HG02938 (cell line): Measurements from ENCODE around the gene ABCA9.
"Not testable (repeated sequence)": the region's sequence is repeated elsewhere in the genome, so short reads cannot be mapped to it uniquely, and the experiment has no call there.

Experiments used
- ATAC-seq: cut with Tn5 transposase; IDR thresholded peaks from one replicate; pipeline ENCODE4 v1.9.1; 2021; ENCODE audit warnings: mild to moderate bottlenecking, moderate library complexity; ENCODE audit not compliant: unreplicated experiment

Gene ABCA9

DNA sequence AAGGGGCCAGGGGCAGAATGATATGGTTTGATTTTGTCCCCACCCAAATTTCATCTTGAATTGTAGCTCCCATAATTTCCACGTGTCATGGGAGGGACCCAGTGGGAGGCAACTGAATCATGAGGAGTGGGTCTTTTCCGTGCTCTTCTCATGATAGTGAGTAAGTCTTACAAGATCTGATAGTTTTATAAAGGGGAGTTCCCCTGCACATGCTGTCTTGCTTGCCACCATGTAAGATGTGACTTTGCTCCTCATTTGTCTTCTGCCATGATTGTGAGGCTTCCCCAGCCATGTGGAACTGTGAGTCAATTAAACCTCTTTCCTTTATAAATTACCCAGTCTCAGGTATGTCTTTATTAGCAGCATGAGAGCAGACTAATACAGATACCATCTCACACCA is 101.6 kb downstream of the ABCA9 start:
- ATAC-seq = not testable (repeated sequence)

DNA sequence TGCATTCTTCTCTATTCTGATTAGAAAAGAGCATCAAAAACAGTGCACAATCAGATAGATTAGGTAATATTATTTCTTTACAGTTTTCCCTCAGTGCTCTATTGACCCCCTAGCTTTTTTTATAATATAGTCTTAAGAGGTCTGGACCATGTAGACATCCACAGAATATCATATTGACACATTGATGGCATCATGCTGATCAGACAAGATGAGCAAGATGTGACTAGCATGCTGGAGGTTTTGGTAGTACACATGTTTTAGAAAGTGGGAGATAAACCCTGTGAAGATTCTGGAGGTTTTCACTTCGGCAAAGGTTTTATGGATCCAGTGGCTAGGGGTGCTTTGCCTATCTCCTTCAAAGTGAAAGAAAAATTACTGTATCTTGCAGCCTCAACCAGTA is 102.8 kb downstream of the ABCA9 start:
- no peak for ATAC-seq

DNA sequence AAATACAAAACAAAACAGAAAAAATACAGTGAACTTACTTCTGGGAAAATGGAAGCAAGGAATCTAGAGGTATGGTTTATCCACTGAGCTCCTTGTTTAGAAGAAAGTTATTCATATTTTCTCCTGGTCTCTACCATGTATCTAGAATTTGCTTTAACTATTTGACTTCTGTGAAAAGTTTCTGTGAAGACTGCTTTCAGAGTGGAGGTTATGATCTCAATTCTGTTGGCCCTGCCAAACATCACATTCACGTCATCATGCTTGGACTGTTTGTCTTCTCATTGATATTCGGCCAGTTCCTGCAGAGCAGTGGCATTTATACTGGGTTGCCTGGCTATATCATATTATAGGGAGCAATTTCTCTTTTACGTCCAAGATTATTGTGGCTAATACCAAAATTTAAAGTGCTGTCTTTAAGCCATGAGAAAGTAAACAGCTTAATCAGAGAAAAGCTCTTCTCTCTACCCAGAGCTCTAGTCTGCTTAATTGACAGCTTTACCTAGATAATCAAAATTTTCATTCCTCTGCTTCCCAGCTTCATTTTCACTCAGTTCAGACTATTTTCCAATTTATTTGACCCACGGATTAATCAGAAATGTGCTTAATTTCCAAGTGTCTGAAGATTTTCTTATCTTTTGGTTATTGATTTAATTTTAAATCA is 105.4 kb downstream of the ABCA9 start, which contains the start of gene ABCA8:
Gene ABCA8 (minus strand): TSS at position 212 of the 661 bp plus-strand sequence. CDS start 13,358 bp downstream, outside the sequence.
- no peak for ATAC-seq

DNA sequence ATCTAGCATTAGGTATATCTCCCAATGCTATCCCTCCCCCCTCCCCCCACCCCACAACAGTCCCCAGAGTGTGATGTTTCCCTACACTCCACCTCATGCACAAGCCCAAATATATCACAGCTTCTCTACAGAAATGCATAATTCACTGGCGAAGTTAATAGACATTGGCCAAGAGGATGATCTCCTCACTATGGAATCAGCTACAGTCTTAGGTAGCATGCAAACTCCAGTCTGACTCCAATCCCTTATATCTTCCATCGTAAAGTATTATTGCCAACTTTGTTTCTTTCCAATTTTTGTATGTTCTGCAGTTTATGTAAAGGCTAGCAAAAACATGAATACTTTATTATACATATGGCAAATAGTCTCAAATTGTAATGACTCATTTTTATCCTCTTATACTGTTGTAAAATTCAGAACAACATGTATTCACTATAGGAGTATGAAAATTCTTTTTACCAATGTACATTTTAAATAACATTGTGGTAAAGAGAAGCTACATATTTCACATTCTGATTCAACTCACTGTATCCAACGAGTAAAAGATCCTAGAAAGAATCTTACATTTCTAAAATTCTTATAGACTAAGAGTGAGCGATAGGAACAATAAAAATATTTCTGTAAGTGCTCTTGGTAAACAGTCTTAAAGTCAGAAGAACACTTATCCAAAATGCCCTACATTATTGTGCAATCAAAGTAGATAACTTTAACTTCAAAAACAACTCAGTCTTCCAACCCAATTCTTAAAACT is 106.4 kb downstream of the ABCA9 start:
- no peak for ATAC-seq

DNA sequence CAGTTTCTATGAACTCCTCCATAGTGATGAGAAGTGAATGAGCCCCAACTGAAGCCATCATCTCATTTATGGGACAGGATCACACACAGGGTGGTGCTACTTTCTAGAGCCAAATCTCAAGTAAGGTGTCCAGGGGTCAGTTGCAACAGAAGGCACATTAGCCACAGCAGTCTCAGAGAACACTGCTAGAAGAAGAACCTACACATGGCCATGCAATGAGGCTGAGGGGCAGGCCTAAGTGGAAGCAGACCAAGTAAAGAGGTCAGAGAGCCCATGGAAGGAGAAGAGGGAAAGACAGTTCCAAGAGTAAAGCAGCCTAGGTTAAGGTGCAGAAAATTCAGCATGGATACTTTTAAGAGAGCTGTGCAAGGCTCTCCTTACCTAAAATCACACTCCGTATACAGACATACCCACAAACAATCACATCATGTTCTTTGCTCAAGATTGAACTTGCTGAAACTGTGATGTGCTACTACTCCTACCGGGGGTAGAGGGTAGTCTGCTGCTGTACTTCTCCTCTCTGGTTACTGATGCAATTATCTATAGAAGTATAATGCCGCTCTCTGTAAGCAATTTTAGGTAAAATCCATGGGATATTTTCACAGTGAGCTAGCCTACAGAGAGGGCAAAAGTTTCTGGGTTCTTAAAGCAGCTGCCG is 107.3 kb downstream of the ABCA9 start:
- ATAC-seq = no peak

DNA sequence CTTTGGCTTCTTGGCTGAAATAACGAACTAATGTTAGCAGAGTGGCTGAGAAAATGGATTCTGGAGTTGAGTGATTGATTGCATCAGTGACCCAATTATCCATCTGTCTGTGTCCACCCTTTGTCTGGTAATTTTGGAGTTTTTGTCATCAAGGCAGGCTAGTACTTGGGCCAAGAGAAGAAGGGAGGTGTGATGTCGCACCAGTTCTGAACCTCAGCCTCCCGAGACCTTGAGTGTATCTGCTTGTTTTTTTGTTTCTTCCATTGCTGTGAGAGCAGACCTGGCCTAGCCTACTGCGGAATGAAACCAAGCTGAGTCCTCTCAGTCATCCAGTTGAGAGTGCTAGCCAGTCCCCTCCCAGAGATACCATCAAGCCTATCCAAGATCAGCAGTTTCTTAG is 110.0 kb downstream of the ABCA9 start:
- no peak for ATAC-seq

DNA sequence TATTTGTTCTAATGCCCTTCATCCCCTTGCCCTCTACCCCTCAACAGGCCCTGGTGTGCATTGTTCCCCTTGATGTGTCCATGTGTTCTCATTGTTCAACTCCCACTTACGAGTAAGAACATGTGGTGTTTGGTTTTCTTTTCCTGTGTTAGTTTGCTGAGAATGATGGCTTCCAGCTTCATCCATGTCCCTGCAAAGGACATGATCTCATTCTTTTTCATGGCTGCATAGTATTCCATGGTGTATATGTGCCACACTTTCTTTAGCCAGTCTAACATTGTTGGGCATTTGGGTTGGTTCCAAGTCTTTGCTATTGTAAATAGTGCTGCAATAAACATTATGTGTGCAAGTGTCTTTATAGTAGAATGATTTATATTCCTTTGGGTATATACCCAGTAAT is 112.9 kb downstream of the ABCA9 start:
- ATAC-seq = not testable (repeated sequence)

DNA sequence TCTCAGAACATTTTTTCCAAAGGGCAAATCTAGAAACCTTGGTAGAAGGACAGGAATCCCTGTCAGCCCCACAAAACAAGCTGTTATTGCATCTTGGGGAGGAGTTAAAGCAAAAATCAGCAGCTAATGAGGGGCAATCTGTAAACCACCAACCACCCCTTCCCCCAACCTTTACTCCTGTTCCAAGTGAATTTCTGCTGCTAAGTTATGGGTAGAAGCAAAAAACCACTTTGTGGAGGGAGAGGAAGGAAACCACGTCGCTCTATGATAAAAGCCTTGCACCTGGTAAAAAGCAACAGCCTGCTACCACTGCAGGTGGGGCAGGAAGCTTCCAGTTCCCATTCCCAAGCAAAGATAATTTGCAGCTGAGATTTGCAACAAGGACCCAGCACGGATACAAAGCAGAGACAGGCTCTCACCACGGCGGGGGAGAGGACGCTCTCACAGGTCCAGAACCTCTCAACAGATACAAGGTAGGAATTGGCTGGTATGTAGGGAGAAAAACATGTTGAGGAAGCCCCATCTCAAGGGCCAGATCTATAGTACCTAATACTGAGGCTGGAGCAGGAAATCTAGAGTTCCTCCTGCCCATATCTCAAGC is 116.2 kb downstream of the ABCA9 start:
- no peak for ATAC-seq

DNA sequence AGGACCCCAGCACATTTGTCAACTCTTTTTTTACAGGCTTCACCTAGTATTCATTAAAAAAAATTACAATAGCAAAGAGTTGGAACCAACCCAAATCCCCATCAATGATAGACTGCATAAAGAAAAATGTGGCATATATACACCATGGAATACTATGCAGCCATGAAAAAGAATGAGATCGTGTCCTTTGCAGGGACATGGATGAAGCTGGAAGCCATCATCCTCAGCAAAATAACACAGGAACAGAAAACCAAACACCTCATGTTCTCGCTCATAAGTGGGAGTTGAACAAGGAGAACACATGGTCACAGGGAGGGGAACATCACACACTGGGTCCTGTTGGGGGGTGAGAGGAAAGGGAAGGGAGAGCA is 116.9 kb downstream of the ABCA9 start:
- ATAC-seq = not testable (repeated sequence)

DNA sequence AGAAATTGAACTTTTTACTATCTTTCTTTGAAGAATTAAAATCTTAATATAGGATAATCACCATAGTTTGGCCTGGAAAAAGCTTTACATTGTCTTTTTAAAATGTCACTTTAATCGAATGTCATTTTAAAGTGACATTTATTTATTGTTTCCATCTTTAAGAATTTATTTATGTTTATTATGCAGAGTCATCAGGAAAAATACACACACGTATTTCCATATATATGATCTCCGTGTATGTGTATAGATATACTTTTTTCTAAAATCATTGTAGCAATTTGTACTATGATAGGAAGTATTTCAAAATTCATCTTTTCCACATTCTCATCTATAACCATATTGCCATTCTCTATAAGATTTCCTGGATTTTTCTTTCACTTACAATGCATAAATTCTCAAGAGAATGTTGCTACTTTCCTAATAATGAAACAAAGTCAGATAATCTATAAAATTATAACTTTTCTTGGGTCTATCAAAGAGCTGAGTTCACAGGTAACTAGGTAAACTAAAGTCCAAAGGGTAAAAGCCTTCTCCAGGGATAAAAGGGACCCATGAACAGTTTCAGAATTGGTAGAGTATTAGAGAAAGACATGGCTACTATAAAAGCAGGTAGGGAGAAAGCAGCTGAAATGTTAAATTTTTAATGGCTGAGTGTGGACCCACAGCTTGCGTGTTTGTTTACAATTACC is 117.5 kb downstream of the ABCA9 start:
- no peak for ATAC-seq

DNA sequence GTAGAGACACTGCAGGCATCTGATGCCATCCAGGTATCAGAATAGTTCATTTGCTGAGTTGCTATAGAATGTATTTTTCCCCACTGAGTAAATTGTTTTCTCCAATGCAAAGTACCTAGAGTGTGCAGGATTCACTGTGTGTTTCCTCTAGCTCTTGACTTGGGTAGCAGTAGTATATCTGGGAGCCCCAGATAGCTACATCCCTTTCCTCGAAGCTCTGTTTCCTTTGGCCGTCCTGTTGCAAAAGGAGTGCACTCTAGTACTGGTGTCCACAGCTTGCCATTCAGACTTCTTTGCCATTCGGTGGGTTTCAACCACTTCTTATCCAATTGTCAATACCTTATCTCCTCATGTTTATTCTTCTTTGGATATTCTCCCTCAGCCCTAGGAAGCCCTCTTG is 118.3 kb downstream of the ABCA9 start:
- no peak for ATAC-seq

DNA sequence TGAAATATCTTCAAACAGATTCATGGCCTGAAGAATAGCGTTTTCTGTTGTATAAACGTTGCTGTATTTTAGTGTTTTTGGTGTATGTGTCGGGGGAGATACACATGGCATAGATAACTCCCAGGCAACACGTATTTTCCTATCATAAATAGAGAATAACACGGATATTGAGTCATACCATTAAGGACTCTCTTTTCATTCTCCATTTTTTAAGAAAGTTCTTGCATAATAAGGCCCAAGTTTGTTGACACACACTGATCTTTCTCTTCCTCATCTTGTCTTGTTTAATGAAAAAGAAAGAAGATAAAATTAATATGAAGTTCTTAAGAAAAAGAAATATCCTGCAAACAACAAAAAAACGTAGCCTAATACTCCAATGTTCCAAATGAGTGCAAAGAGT is 119.0 kb downstream of the ABCA9 start:
- ATAC-seq = no peak

DNA sequence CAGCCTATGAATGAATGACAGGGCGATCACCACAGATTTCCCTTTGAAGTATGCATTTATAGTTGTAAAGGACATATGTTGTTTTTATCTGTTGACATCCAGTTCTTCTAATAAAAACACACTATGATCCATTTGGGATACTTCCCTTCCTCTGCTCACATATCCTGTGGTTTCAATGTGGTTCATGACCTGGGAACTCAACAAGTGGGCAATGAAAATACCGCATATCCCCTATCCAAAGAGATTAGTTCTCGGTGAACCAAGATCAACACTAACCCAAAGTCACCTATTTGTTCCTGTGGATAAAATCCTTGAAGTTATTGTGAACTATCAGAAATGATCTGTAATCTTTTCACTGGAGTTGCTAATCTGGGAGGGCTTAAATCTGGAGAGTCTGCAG is 121.5 kb downstream of the ABCA9 start:
- ATAC-seq = no peak

DNA sequence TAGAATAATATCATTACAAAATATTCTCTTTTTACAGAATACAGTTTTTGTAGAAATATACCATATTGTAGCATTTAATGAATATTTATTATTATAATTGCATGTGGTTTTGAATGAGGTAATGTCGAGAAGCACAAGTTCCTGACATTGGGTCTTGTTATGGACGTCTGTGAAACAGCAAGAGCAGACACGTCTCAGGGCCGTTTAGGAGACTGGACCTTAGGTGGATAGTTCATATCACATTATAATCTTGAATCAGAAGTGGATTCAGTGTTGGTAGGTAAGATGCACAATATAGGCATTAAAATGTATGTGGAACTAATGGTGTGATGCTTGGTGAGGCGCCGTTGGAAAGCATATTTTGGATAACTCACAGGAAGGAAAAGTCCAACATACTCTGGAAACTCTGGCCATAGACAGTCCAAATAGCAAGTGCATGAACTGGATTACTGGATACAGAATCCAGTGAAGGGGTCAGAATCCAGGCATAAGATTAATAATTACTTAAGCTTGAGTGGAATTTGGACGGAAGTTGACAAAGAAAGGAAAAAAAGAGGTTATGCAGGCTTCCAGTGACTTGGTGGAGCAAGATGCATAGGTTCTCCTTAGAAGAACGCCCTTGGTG is 122.7 kb downstream of the ABCA9 start:
- no peak for ATAC-seq

DNA sequence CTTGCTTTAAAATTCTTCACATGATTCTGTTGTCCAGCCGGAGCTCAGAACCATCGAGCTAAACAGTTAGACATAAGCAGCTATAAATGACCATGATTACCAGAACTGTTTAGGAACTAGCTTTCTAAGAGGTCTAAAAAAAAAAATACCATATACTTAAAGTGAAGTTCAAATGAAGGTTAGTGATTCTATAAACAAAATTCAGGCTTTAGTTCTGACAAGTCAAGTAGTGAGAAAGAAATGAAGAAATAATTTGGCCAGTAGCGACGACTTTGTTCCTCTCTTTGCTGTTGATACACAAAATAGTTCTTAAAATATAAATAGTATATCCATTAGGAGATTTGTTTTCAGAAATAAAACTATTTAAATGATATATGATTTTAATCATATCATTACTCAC is 133.2 kb downstream of the ABCA9 start:
- ATAC-seq = no peak

DNA sequence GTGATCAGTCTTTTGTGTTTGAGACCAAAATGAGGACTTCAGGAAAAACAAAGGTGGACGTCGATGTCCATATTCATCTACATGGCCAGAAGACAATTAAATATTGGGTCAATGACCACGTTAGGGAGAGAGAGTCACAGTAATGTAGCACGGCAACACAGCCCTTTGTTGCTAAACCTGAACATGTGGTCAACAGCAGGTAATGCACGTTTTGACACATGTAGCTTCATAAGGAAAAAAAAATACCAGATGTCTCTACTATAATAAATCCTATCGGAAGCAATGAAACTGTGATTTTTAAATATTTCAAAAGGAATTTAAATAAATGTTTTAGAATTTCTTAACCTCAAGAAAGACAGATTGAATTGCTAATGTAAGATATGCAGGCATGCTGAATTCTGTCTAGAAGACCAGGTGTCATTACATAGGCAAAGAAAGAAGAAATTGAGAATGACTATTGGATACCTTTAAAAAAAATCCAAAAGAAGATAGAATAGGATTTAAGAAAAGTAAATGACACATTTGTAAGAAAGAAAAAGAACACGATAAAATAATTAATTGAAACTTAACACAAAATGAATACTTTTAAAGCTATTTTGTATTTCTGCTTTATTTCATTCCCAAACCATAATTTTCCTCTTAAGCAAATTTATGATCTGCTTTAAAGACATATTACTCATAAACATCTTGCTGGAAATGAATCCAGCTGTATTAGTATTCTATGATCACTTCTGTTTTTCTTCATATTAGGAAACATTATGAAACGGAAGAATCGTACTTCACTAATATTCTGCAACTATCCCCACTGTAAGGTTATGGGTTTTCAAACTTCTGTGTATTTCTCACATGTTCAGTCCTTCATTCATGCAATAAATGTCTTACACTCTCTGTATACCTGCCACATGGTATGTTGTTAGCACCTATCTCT is 135.7 kb downstream of the ABCA9 start:
- ATAC-seq = no peak
